Measurements from ENCODE around the gene DNAJB7.

DNAJB7 gene

GRCh38 chr22:40877488-40877887, 15.6 kb upstream of the DNAJB7 start:
- TF ChIP-seq CTCF (IDR thresholded peaks at IDR 0.05): no peak

- TF ChIP-seq CTCF (IDR thresholded peaks at IDR 0.05): no peak
Observed at GRCh38 chr22:40876907-40877306, 15.0 kb upstream of the DNAJB7 start.

DNA sequence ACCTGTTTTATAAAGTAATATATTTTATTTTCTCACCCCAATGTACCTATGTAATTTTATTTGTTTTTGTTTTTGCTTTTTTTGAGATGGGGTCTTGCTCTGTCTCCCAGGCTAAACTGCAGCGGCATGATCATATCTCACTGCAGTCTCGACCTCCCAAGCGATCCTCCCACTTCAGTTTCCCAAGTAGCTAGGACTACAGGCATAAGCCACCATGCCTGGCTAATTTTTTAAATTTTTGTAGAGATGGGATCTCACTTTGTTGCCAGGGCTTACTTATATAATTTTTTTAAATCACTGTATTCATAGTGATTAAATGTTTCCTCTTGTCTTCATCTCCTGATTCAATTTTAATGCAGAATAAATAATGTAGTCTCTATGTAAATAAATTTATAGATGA, 13.2 kb upstream of the DNAJB7 start:
- no peak for TF ChIP-seq CTCF (IDR thresholded peaks at IDR 0.05)

GRCh38 chr22:40874016-40874415, 12.1 kb upstream of the DNAJB7 start:
- no peak for TF ChIP-seq CTCF (IDR thresholded peaks at IDR 0.05)

DNA sequence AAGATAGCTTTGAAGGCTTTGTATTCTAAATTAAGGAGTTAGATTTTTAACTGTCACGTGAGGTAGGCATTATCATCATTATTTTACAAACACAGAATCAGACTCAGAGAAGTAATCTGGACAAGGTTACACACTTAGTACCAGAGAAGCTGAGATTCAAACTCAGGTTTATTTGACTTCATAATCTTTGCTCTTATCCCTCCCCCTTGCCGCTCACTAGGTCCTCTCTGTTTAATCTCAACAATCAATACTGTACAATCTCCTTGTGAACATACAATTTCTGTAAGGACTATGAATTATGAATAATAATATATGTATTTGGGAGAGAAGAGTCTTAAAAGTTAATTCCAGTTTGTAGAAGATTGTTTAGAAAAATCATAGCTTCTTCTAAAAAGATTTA, 5.2 kb upstream of the DNAJB7 start:
- TF ChIP-seq CTCF (IDR thresholded peaks at IDR 0.05): no peak

DNA sequence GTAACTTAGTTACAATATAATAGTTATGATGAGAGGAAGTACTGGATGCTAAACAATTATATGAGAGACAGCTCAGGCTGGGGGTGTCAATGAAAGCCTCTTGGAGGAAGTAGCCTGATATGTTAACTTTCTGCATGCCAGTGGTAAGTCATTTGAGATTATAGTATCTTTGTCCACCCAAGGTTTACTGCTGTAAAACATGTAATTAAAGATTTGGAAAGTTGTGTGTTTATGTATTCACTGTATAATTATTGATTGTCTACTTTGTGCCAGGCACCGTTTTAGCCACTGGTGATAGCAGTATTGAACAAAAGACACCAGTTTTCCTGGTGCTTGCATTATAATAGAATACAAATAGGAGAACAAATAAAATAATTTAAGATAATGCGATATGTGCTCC, 624 bp upstream of the DNAJB7 start:
- no peak for TF ChIP-seq CTCF (IDR thresholded peaks at IDR 0.05)

DNA sequence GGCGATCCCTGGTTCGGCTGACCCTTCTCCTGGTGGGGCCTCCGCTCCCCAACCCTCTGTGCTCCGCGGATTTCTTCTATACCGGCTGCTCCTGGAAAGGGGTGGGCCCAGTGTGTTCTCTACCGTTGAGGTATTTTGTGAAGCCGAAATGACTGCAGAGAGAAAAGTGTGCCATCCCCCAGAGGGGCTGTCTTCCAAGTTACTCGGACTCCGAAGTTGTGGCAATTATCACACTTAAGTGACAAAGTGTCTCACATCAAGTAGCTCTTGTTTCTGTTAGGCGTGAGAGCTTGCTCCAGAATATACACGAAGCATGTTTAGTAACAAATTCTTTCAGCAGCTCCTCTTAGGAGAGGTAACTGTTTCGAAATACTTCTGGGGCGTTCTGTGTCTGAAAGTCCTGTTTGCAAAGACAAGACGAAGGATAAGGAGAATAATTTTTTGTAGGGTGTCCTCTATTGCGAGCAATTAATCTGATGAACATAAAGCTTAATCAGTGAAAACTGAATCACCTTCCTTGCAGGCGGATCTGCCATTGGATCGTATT, 4.5 kb downstream of the DNAJB7 start:
- no peak for TF ChIP-seq CTCF (IDR thresholded peaks at IDR 0.05)
